ENCODE results near the gene SBK1.

SBK1 gene

DNA sequence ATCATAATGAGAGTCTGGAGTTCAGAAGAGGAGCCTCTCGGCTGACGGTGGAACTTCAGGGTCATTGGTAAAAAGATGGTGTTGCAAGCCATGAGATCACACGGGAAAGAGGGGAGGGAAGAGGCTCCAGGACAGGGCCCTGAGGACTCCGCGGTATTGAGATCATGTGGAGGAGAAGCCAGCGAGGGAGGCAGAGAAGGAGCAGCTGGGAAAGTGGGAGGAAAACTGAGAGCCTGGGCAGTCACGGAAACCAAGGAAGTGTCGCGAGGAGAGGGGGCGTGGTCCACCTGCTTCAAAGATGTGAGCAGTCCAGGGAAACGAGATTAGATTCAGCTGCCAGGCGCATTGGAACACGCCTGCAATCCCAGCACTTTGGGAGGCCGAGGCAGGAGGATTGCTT, 27.7 kb upstream of the SBK1 start:
- no peak overlapping the region for H3K4me3 ChIP-seq (ENCODE audit: low read depth, low read length)
- no peak for DNase-seq
- no peak overlapping the region for H3K27ac ChIP-seq
- no peaks in the 10 kb centered on the region for H3K36me3 ChIP-seq (replicated peaks)
- in situ Hi-C loops (cut with HindIII; ENCODE audit: low pct_ligation_motif_present, low sequenced_read_pairs), result no loop called here
- TF ChIP-seq CTCF (IDR thresholded peaks at IDR 0.05; ENCODE audit: low read depth, low read length, missing control alignments), result no peak
- H3K27me3 ChIP-seq (replicated peaks), result peaks cover 5% of the 10 kb centered on the region

DNA sequence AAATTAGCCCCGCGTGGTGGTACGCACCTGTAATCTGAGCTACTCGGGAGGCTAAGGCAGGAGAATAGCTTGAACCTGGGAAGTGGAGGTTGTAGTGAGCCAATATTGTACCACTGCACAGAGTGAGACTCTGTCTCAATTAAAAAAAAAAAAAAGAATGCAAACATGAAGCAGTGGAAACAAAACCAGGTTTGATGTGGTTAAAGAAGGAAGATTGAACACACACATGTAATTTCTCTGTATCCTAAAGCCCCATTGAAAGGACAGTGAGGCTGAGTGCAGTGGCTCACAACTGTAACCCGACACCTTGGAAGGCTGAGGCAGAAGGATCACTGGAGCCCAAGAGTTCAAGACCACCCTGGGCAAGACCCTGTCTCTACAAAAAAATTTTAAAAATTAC, 26.5 kb upstream of the SBK1 start:
- in situ Hi-C loops (cut with HindIII; ENCODE audit: low pct_ligation_motif_present, low sequenced_read_pairs), result no loop called here
- Histone ChIP-seq H3K36me3 (replicated peaks) (no peaks in the 10 kb centered on the region), H3K27me3 (replicated peaks) (no peaks in the 10 kb centered on the region), H3K27ac (no peak overlapping the region), H3K4me3 (ENCODE audit: low read depth, low read length) (no peak overlapping the region)
- no peak for DNase-seq
- no peak for TF ChIP-seq CTCF (IDR thresholded peaks at IDR 0.05; ENCODE audit: low read depth, low read length, missing control alignments)

- in situ Hi-C loops (cut with HindIII; ENCODE audit: low pct_ligation_motif_present, low sequenced_read_pairs), result no loop called here
- no peak for DNase-seq
- TF ChIP-seq CTCF (IDR thresholded peaks at IDR 0.05; ENCODE audit: low read depth, low read length, missing control alignments), result no peak
- H3K27ac ChIP-seq, result no peak overlapping the region
- no peak overlapping the region for H3K4me3 ChIP-seq (ENCODE audit: low read depth, low read length)
- no peaks in the 10 kb centered on the region for H3K27me3 ChIP-seq (replicated peaks)
- no peaks in the 10 kb centered on the region for H3K36me3 ChIP-seq (replicated peaks)
Measured at GRCh38 chr16:28267356-28267755, 25.0 kb upstream of the SBK1 start.

GRCh38 chr16:28273511-28273910, 18.8 kb upstream of the SBK1 start:
- H3K27me3 ChIP-seq (replicated peaks), result peaks cover 1% of the 10 kb centered on the region
- H3K27ac ChIP-seq, result no peak overlapping the region
- in situ Hi-C loops (cut with HindIII; ENCODE audit: low pct_ligation_motif_present, low sequenced_read_pairs), result no loop called here
- no peaks in the 10 kb centered on the region for H3K36me3 ChIP-seq (replicated peaks)
- no peak overlapping the region for H3K4me3 ChIP-seq (ENCODE audit: low read depth, low read length)
- TF ChIP-seq CTCF (IDR thresholded peaks at IDR 0.05; ENCODE audit: low read depth, low read length, missing control alignments), result no peak
- DNase-seq, result no peak

GRCh38 chr16:28274676-28275075, 17.6 kb upstream of the SBK1 start:
- no peak overlapping the region for H3K27ac ChIP-seq
- no peak for TF ChIP-seq CTCF (IDR thresholded peaks at IDR 0.05; ENCODE audit: low read depth, low read length, missing control alignments)
- H3K36me3 ChIP-seq (replicated peaks), result no peaks in the 10 kb centered on the region
- H3K4me3 ChIP-seq (ENCODE audit: low read depth, low read length), result no peak overlapping the region
- DNase-seq, result no peak
- in situ Hi-C loops (cut with HindIII; ENCODE audit: low pct_ligation_motif_present, low sequenced_read_pairs), result no loop called here
- peaks cover 1% of the 10 kb centered on the region for H3K27me3 ChIP-seq (replicated peaks)

DNA sequence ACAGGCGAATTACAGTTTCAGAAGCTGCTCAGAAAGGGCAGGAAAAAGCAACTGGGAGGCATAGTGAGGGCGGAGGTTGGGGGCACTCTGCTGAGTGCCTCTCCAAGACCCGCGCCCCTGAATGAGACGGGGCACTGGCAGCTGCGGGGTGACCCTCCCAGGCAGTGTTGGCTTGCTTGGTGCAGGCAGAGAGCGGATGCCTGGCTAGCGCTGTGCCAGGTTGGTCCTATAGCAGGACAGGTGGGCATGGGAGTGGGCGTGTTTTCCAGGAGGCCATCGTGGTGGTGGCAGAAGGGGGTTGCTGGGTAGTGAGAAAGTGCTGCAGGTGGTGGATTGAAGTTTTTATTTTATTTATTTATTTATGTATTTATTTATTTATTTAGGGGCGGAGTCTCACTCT, 16.0 kb upstream of the SBK1 start:
- no peak for TF ChIP-seq CTCF (IDR thresholded peaks at IDR 0.05; ENCODE audit: low read depth, low read length, missing control alignments)
- H3K4me3 ChIP-seq (ENCODE audit: low read depth, low read length), result no peak overlapping the region
- H3K27me3 ChIP-seq (replicated peaks), result peaks cover 1% of the 10 kb centered on the region
- no peak for DNase-seq
- H3K36me3 ChIP-seq (replicated peaks), result no peaks in the 10 kb centered on the region
- H3K27ac ChIP-seq, result no peak overlapping the region
- in situ Hi-C loops (cut with HindIII; ENCODE audit: low pct_ligation_motif_present, low sequenced_read_pairs), result no loop called here
